GM12878 (cell line): ENCODE results near the gene PAQR9. TPM values are rescaled to one million over a fixed set of nuclear protein-coding genes. Genes with fewer than 3 reads are reported as not detected.
A peak's percentile ranks its signal among the peaks of the same experiment; 100 is the strongest.

Experiments used
- ATAC-seq: fragments of 200-7000 bp; cut with Tn5 transposase; 3 replicates; pipeline ENCODE4 v1.9.1; 2020; ENCODE audit warnings: mild to moderate bottlenecking, moderate library complexity
- BruUV-seq: library from RNA; stranded (reverse); fragments of 400-500 nt; replicated peaks from 2 replicates; lab custom pipeline; 2021; lab: Mats Ljungman, UMichigan
- CTCF ChIA-PET: fragments of 300-600 bp; sonication (Branson Sonifier 250); formaldehyde crosslinking; extraction: SDS; loops from one replicate; lab custom pipeline; 2021; ENCODE audit warnings: inconsistent platforms; lab: Yijun Ruan, JAX
- POLR2A ChIA-PET: fragments of 350-600 bp; formaldehyde crosslinking; extraction: SDS; loops from one replicate; lab custom pipeline; 2021; ENCODE audit warnings: inconsistent platforms; lab: Charles Lee
- RAD21 ChIA-PET: fragments of 300-600 bp; sonication (Branson Sonifier 250); formaldehyde crosslinking; loops from one replicate; lab custom pipeline; 2023; ENCODE audit warnings: antibody characterized with exemption; ENCODE audit not compliant: unreplicated experiment; lab: Charles Lee
- SMC1A ChIA-PET: fragments of 300-600 bp; sonication (Branson Sonifier 250); formaldehyde crosslinking; loops from one replicate; lab custom pipeline; 2023; ENCODE audit not compliant: unreplicated experiment, uncharacterized antibody; lab: Charles Lee
- DNase-seq: peaks from one replicate; pipeline ENCODE4 v3.0.0-alpha.2; 2011; ENCODE audit warnings: low read depth, low spot score
- FAIRE-seq: peaks from 3 replicates; lab custom pipeline; 2011; peaks lifted over from hg19 to GRCh38; lab: Jason Lieb, UNC
- H2AFZ ChIP-seq: 2 replicates; pipeline ENCODE4 v1.6.0; 2011; ENCODE audit warnings: low read depth, low read length, control low read depth; ENCODE audit not compliant: control insufficient read depth
- H3K27ac ChIP-seq: 2 replicates; pipeline ENCODE4 v1.5.1; 2011; ENCODE audit warnings: control low read depth; ENCODE audit not compliant: control insufficient read depth, insufficient read depth
- H3K27me3 ChIP-seq, 2 experiments: replicated peaks in 1 of 2; 2 replicates each; pipeline versions ENCODE4 v1.6.0 to v1.6.1; 2011; ENCODE audit warnings: low read length in 1 of 2; ENCODE audit not compliant: control insufficient read depth in 2 of 2, insufficient read depth in 2 of 2
- H3K36me3 ChIP-seq, 2 experiments: 2 replicates each; pipeline ENCODE4 v1.5.1; 2011; ENCODE audit warnings: low read length in 1 of 2; ENCODE audit not compliant: control insufficient read depth in 2 of 2, insufficient read depth in 2 of 2
- H3K4me1 ChIP-seq: 2 replicates; pipeline ENCODE4 v1.6.1; 2011; ENCODE audit warnings: mild to moderate bottlenecking, low read length, moderate library complexity, mixed read lengths; ENCODE audit not compliant: control insufficient read depth, insufficient read depth
- H3K4me2 ChIP-seq: 2 replicates; pipeline ENCODE4 v1.6.0; 2011; ENCODE audit warnings: control low read depth; ENCODE audit not compliant: control insufficient read depth, insufficient read depth
- H3K4me3 ChIP-seq: fragments of 200-600 bp; sonication (generic); 2 replicates; pipeline ENCODE4 v1.5.1; 2016
- H3K79me2 ChIP-seq: 2 replicates; pipeline ENCODE4 v1.6.0; 2011; ENCODE audit warnings: low read length; ENCODE audit not compliant: control insufficient read depth, insufficient read depth
- H3K9ac ChIP-seq: 2 replicates; pipeline ENCODE4 v1.8.0; 2011; ENCODE audit warnings: low read length, control low read depth, mixed read lengths; ENCODE audit not compliant: control insufficient read depth, insufficient read depth
- H3K9me3 ChIP-seq: replicated peaks from 3 replicates; pipeline ENCODE4 v1.5.1; 2011; ENCODE audit warnings: mild to moderate bottlenecking, low read length; ENCODE audit not compliant: control insufficient read depth, insufficient read depth
- H4K20me1 ChIP-seq: 2 replicates; pipeline ENCODE4 v1.6.0; 2011; ENCODE audit not compliant: control insufficient read depth, insufficient read depth
- CBX3 ChIP-seq: fragments of 200-600 bp; sonication (generic); IDR thresholded peaks from 2 replicates; pipeline ENCODE4 v1.6.1; 2016; ENCODE audit warnings: low read depth, borderline replicate concordance
- EED ChIP-seq: sonication (generic); IDR thresholded peaks from 2 replicates; pipeline ENCODE4 v1.6.1; 2016; ENCODE audit warnings: antibody characterized with exemption, low read depth
- GATAD2B ChIP-seq: fragments of 450-650 bp; conservative IDR thresholded peaks from 2 replicates; pipeline ENCODE4 v1.6.1; 2017; ENCODE audit warnings: low read depth, mild to moderate bottlenecking, moderate library complexity
- HDAC6 ChIP-seq: fragments of 200-600 bp; sonication (generic); IDR thresholded peaks from one replicate; pipeline ENCODE4 v1.8.0; 2017; ENCODE audit warnings: antibody characterized with exemption; ENCODE audit not compliant: unreplicated experiment
- MEF2B ChIP-seq: fragments of 450-650 bp; IDR thresholded peaks from 2 replicates; pipeline ENCODE4 v1.6.1; 2018; ENCODE audit warnings: mild to moderate bottlenecking, moderate library complexity; ENCODE audit not compliant: partially characterized antibody, poor library complexity, severe bottlenecking
- SREBF1 ChIP-seq: IDR thresholded peaks from 2 replicates; pipeline ENCODE4 v1.6.1; 2012; ENCODE audit warnings: mild to moderate bottlenecking, low read length
- SREBF2 ChIP-seq: IDR thresholded peaks from 2 replicates; pipeline ENCODE4 v1.6.1; 2012; ENCODE audit warnings: mild to moderate bottlenecking, low read length
- TAF1 ChIP-seq: IDR thresholded peaks from 2 replicates; pipeline ENCODE4 v1.6.1; 2011; ENCODE audit warnings: mild to moderate bottlenecking, low read depth, low read length, borderline replicate concordance
- TBL1XR1 ChIP-seq: IDR thresholded peaks from 2 replicates; pipeline ENCODE4 v1.6.1; 2012; ENCODE audit warnings: low read depth, low read length, improper control_type of control experiment
- TCF3 ChIP-seq: IDR thresholded peaks from 2 replicates; pipeline ENCODE4 v1.6.1; 2012; ENCODE audit warnings: low read depth, mild to moderate bottlenecking, low read length, borderline replicate concordance; ENCODE audit not compliant: insufficient read depth
- WGBS: methylation state at CpG from one replicate; pipeline ENCODE4 v1.1.6; 2016; ENCODE audit warnings: low lambda C conversion rate; ENCODE audit not compliant: insufficient replicate concordance, insufficient coverage; ENCODE audit errors: missing lambda C conversion rate; 5-methylcytosine and 5-hydroxymethylcytosine counted together
- in situ Hi-C: fragments of 300-500 bp; cut with MboI; formaldehyde crosslinking; loops from 9 replicates; pipeline ENCODE4 v1.14.3; 2018; ENCODE audit warnings: mixed read lengths
- intact Hi-C: fragments of 100-400 bp; cut with micrococcal nuclease; formaldehyde crosslinking; loops from one replicate; pipeline ENCODE4 v1.14.2; 2022; ENCODE audit not compliant: unreplicated experiment
- polyA plus RNA-seq, 11 experiments: library from polyadenylated mRNA; depleted of rRNA in 4 of 11; unstranded in 6 of 11; stranded (reverse) in 5 of 11; fragments of >200 nt; fragmentation: Nextera tagmentation in 4 of 11; fragmentation: Illumina TruSeq in 1 of 11; extraction: Ambion mirVana in 4 of 11; extraction: Trizol in 1 of 11; gene quantifications; 1 replicate in 1 of 11; 2 replicates in 10 of 11; pipeline versions ENCODE4 v1.2.1 to v1.2.3, GENCODE V29; 2011 to 2016; ENCODE audit warnings: inconsistent platforms in 2 of 11, missing spikeins in 2 of 11, low read depth in 1 of 11
- total RNA-seq, 4 experiments: library from RNA; depleted of rRNA in 3 of 4; stranded (reverse); fragments of >200 nt in 3 of 4; fragmentation: Illumina TruSeq in 1 of 4; extraction: Trizol in 1 of 4; gene quantifications; 2 replicates each; pipeline versions ENCODE4 v1.2.1 to v1.2.3, GENCODE V29; 2013 to 2021
- TF ChIP-seq, protein P1 (sequence below): fragments of 450-650 bp; IDR thresholded peaks from 2 replicates; pipeline ENCODE4 v1.6.1; 2017; ENCODE audit warnings: mild to moderate bottlenecking, low read depth, inconsistent platforms; ENCODE audit not compliant: poor library complexity, severe bottlenecking
- TF ChIP-seq, protein P2 (sequence below): fragments of 450-650 bp; IDR thresholded peaks from 2 replicates; pipeline ENCODE4 v1.6.1; 2017; ENCODE audit warnings: mild to moderate bottlenecking
- TF ChIP-seq, protein P3 (sequence below): IDR thresholded peaks from 2 replicates; pipeline ENCODE4 v1.6.1; 2012; ENCODE audit warnings: low read depth, low read length, improper control_type of control experiment

The PAQR9 gene
- total and polyA plus RNA-seq, 10 of the 15 experiments (the other 5 are each of a cell fraction or from before 2014, with no cell fraction given): not detected

DNA sequence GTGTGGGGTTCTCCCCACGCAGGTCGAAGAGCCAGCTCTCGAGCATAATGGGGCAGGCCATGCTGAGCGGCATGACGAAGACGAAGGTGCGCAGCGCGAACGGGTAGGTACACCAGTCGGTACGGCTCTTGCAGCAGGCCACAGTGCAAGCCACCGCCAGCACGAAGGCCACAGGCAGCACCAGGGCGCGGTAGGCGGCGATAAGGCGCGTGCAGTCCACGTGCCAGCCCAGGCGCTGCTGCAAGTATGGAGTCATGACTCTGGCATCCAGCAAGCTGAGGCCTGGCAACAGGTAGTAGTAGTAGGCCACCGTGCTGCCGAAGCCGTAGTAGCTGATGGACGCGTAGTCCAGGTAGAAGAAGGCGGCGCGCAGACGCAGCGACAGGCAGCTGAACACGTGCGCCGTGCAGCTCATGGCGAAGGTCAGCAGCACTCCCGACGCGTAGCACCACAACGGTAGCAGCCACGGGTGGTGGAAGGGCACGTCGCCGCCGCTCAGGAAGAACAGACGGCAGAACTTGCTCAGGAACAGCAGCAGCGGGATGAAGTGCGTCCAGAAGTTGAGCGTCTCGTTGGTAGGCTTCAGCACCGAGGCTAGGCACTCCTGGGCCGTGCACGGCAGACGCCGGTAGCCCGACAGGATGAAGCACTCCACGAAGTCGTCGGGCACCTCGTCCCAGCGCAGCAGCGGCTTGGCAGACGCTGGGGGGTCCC, 797 bp downstream of the PAQR9 start:
- H2AFZ ChIP-seq: no peak overlapping the region
- intact Hi-C loops: no loop called here
- ATAC-seq: no peak
- ChIA-PET CTCF (no interaction called here), SMC1A (no interaction called here), POLR2A (no interaction called here), RAD21 (no interaction called here)
- DNase-seq: no peak
- TF ChIP-seq TAF1 (no peak), HDAC6 (peak; percentile 73)
- H3K79me2 ChIP-seq: no peaks in the 10 kb centered on the region
- FAIRE-seq: no peak
- H3K9me3 ChIP-seq: no peaks in the 10 kb centered on the region; the same call in 2 of the 3 replicates
- no peaks in the 10 kb centered on the region for H4K20me1 ChIP-seq
- in situ Hi-C loops: no loop called here
- no peaks in the 10 kb centered on the region for H3K4me1 ChIP-seq
- peaks cover 7 to 22% of the 10 kb centered on the region in 2 experiments for H3K27me3 ChIP-seq
- BruUV-seq: no TSS peak
- no peak overlapping the region for H3K9ac ChIP-seq
- H3K4me2 ChIP-seq: peak overlapping the region; percentile 64; the same call in 1 of the 2 replicates
- H3K4me3 ChIP-seq: no peak overlapping the region
- H3K27ac ChIP-seq: no peak overlapping the region
- 87% methylated on average over 55 of the region's 63 CpGs for WGBS
- no peaks in the 10 kb centered on the region for H3K36me3 ChIP-seq

DNA sequence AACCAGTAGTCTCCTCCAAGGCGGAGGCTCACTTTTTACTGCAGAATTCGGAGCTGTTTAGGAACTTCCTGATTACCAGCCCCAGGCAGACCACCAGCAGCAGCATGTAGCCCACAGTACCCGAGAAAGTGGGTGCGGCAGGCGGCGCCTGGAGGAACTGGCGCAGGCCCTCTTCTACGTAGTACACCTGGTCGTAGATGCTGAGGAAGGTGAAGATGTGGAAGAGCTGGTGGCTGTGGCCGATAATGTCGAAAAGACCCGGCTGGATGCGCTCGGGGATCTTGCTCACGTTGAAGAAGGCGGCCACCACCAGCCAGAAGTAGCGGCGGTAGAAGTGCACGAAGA, 1.3 kb downstream of the PAQR9 start:
- H3K27me3 ChIP-seq: peaks cover 7 to 28% of the 10 kb centered on the region in 2 experiments

More for the DNA sequence above, 1.3 kb downstream of the PAQR9 start:
- in situ Hi-C loops: no loop called here
- H3K9me3 ChIP-seq: no peaks in the 10 kb centered on the region; the same call in 2 of the 3 replicates
- TF ChIP-seq MEF2B (no peak), TCF3 (no peak), SREBF1 (no peak), GATAD2B (no peak), SREBF2 (no peak), EED (no peak), CBX3 (no peak), TBL1XR1 (no peak)
- TF ChIP-seq, protein P1, sequence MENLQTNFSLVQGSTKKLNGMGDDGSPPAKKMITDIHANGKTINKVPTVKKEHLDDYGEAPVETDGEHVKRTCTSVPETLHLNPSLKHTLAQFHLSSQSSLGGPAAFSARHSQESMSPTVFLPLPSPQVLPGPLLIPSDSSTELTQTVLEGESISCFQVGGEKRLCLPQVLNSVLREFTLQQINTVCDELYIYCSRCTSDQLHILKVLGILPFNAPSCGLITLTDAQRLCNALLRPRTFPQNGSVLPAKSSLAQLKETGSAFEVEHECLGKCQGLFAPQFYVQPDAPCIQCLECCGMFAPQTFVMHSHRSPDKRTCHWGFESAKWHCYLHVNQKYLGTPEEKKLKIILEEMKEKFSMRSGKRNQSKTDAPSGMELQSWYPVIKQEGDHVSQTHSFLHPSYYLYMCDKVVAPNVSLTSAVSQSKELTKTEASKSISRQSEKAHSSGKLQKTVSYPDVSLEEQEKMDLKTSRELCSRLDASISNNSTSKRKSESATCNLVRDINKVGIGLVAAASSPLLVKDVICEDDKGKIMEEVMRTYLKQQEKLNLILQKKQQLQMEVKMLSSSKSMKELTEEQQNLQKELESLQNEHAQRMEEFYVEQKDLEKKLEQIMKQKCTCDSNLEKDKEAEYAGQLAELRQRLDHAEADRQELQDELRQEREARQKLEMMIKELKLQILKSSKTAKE: no peak
- TF ChIP-seq, protein P2, sequence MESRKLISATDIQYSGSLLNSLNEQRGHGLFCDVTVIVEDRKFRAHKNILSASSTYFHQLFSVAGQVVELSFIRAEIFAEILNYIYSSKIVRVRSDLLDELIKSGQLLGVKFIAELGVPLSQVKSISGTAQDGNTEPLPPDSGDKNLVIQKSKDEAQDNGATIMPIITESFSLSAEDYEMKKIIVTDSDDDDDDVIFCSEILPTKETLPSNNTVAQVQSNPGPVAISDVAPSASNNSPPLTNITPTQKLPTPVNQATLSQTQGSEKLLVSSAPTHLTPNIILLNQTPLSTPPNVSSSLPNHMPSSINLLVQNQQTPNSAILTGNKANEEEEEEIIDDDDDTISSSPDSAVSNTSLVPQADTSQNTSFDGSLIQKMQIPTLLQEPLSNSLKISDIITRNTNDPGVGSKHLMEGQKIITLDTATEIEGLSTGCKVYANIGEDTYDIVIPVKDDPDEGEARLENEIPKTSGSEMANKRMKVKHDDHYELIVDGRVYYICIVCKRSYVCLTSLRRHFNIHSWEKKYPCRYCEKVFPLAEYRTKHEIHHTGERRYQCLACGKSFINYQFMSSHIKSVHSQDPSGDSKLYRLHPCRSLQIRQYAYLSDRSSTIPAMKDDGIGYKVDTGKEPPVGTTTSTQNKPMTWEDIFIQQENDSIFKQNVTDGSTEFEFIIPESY: no peak
- TF ChIP-seq, protein P3, sequence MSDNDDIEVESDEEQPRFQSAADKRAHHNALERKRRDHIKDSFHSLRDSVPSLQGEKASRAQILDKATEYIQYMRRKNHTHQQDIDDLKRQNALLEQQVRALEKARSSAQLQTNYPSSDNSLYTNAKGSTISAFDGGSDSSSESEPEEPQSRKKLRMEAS: no peak
- ChIA-PET RAD21 (no interaction called here), SMC1A (no interaction called here), CTCF (no interaction called here), POLR2A (no interaction called here)
- 87% methylated on average over 19 of the region's 19 CpGs for whole genome bisulfite sequencing
- no peak overlapping the region for H3K4me2 ChIP-seq
- FAIRE-seq (no peak), DNase-seq (no peak), ATAC-seq (no peak)
- no TSS peak for BruUV-seq
- H3K9ac ChIP-seq: no peak overlapping the region
- H3K4me3 ChIP-seq: no peak overlapping the region
- H3K36me3 ChIP-seq: no peaks in the 10 kb centered on the region
- no peaks in the 10 kb centered on the region for H4K20me1 ChIP-seq
- H3K79me2 ChIP-seq: no peaks in the 10 kb centered on the region
- no peaks in the 10 kb centered on the region for H3K4me1 ChIP-seq
- intact Hi-C loops: no loop called here
- no peak overlapping the region for H3K27ac ChIP-seq
- H2AFZ ChIP-seq: no peak overlapping the region
